Transverse colon (tissue), 4 donors: ENCODE data around the gene KRT78.

ENCODE experiments used
- EP300 ChIP-seq: sonication (generic); formaldehyde crosslinking; IDR thresholded peaks from one replicate; pipeline ENCODE4 v1.6.1; 2017; ENCODE audit warnings: antibody characterized with exemption, low read depth
- POLR2A ChIP-seq: fragments of 450-650 bp; IDR thresholded peaks from one replicate; pipeline ENCODE4 v1.6.1; 2016; ENCODE audit warnings: antibody characterized with exemption, mild to moderate bottlenecking, moderate library complexity
- POLR2AphosphoS5 ChIP-seq, 3 donors: sonication (generic); formaldehyde crosslinking; IDR thresholded peaks; one replicate each; pipeline ENCODE4 v1.6.1; 2016; ENCODE audit warnings: antibody characterized with exemption in 3 of 3
- TF ChIP-seq, protein P1 (sequence below), 5 experiments: fragments of 200-600 bp in 3 of 5; fragments of 450-650 bp in 2 of 5; sonication (generic) in 3 of 5; IDR thresholded peaks; 1 replicate in 2 of 5; 2 replicates in 3 of 5; pipeline ENCODE4 v1.5.1; 2016 to 2017; ENCODE audit warnings: antibody characterized with exemption in 5 of 5, inconsistent platforms in 3 of 5, mild to moderate bottlenecking in 2 of 5, moderate library complexity in 1 of 5

DNA sequence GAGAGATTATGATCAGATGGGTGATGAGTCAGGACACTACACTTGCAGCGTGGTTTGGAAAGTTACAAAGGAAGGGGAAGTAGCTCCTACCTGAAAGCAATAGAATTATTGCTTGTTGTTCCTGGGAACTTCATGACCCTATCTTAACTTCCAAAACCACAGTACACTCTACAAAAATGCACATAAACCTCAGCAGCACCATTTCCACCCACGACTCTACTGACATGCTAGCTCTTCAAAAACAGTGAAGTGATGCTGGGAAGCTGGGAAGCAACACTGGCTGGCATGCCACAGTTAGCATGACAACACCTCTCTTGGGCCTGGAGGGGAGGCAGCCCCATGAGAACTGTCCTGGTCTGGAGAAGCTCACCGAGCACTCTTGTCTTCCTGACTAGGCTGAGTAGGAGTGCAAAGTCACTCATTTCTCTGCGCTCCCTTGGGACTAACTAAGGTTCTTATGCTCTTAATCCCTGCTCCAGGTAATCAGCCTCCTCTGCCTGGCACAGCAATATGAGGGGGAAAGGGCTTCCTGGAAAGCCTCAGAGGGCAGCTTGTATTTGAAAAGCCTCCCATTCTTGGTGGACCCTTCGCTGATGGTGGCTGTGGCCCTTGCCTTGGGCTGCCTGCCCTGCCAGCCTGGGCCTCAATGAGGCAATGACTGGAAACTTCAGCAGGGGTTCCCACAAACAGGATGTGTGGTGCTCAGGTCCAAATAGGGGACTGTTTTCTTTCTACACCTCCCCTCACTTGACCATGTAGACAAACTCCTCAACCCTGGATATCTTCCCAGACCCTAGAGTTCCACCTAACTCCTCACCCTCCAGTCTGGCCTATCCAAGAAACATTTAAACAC lies 54.1 kb downstream of the KRT78 start:
- TF ChIP-seq, protein P1, sequence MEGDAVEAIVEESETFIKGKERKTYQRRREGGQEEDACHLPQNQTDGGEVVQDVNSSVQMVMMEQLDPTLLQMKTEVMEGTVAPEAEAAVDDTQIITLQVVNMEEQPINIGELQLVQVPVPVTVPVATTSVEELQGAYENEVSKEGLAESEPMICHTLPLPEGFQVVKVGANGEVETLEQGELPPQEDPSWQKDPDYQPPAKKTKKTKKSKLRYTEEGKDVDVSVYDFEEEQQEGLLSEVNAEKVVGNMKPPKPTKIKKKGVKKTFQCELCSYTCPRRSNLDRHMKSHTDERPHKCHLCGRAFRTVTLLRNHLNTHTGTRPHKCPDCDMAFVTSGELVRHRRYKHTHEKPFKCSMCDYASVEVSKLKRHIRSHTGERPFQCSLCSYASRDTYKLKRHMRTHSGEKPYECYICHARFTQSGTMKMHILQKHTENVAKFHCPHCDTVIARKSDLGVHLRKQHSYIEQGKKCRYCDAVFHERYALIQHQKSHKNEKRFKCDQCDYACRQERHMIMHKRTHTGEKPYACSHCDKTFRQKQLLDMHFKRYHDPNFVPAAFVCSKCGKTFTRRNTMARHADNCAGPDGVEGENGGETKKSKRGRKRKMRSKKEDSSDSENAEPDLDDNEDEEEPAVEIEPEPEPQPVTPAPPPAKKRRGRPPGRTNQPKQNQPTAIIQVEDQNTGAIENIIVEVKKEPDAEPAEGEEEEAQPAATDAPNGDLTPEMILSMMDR (IDR thresholded peaks at IDR 0.05), result no peak
- no peak for TF ChIP-seq EP300
- TF ChIP-seq POLR2A, result no peak
- TF ChIP-seq POLR2AphosphoS5 (IDR thresholded peaks at IDR 0.05), result no peak
